Hepatocyte (in vitro differentiated cells): ENCODE measurements around the gene C14orf180. TPM values are rescaled to one million over a fixed set of nuclear protein-coding genes. Genes with fewer than 3 reads are reported as not detected.

Experiments
- DNase-seq: peaks from one replicate; pipeline ENCODE4 v3.0.0-alpha.2; 2016; ENCODE audit warnings: low spot score
- H2AFZ ChIP-seq: fragments of 200-600 bp; sonication (generic); 2 replicates; pipeline ENCODE4 v1.6.0; 2016; ENCODE audit warnings: antibody characterized with exemption, mild to moderate bottlenecking
- H3K27ac ChIP-seq: fragments of 200-600 bp; sonication (generic); 2 replicates; pipeline ENCODE4 v1.5.1; 2016; ENCODE audit warnings: mild to moderate bottlenecking
- H3K27me3 ChIP-seq: fragments of 200-600 bp; sonication (generic); 2 replicates; pipeline ENCODE4 v1.6.1; 2016
- H3K36me3 ChIP-seq: fragments of 200-600 bp; sonication (generic); replicated peaks from 2 replicates; pipeline ENCODE4 v1.5.1; 2016; ENCODE audit warnings: low read depth; ENCODE audit not compliant: insufficient read depth
- H3K4me1 ChIP-seq: fragments of 200-600 bp; sonication (generic); 2 replicates; pipeline ENCODE4 v1.5.1; 2016; ENCODE audit warnings: mild to moderate bottlenecking, moderate library complexity; ENCODE audit not compliant: insufficient read depth
- H3K4me2 ChIP-seq: fragments of 200-600 bp; sonication (generic); 2 replicates; pipeline ENCODE4 v1.6.0; 2016
- H3K4me3 ChIP-seq: fragments of 200-600 bp; sonication (generic); 2 replicates; pipeline ENCODE4 v1.5.1; 2016; ENCODE audit warnings: mild to moderate bottlenecking
- H3K79me2 ChIP-seq: fragments of 200-600 bp; sonication (generic); 2 replicates; pipeline ENCODE4 v1.6.0; 2017; ENCODE audit warnings: mild to moderate bottlenecking
- H3K9me2 ChIP-seq: fragments of 200-600 bp; sonication (generic); replicated peaks from 2 replicates; pipeline ENCODE4 v1.6.0; 2017; ENCODE audit warnings: mild to moderate bottlenecking; ENCODE audit not compliant: insufficient read depth
- H3K9me3 ChIP-seq: fragments of 200-600 bp; sonication (generic); 2 replicates; pipeline ENCODE4 v1.5.1; 2016; ENCODE audit warnings: low read depth, mild to moderate bottlenecking
- H4K20me1 ChIP-seq: fragments of 200-600 bp; sonication (generic); 2 replicates; pipeline ENCODE4 v1.6.0; 2016; ENCODE audit warnings: mild to moderate bottlenecking; ENCODE audit not compliant: insufficient read depth, poor library complexity, severe bottlenecking
- CTCF ChIP-seq: fragments of 200-600 bp; sonication (generic); IDR thresholded peaks from 2 replicates; pipeline ENCODE4 v1.5.1; 2016; ENCODE audit warnings: antibody characterized with exemption, mild to moderate bottlenecking; ENCODE audit not compliant: poor library complexity
- EZH2 ChIP-seq: fragments of 200-600 bp; sonication (generic); IDR thresholded peaks from 2 replicates; pipeline ENCODE4 v1.6.1; 2016; ENCODE audit warnings: antibody characterized with exemption, mild to moderate bottlenecking, borderline replicate concordance
- EZH2phosphoT487 ChIP-seq: fragments of 200-600 bp; sonication (generic); IDR thresholded peaks from one replicate; pipeline ENCODE4 v1.6.1; 2018; ENCODE audit warnings: antibody characterized with exemption, mild to moderate bottlenecking, low read depth, moderate library complexity; ENCODE audit not compliant: unreplicated experiment, severe bottlenecking
- WGBS: methylation state at CpG from one replicate; pipeline ENCODE4 v1.1.6; 2016; ENCODE audit warnings: low lambda C conversion rate; ENCODE audit errors: missing lambda C conversion rate; 5-methylcytosine and 5-hydroxymethylcytosine counted together
- polyA plus RNA-seq: library from polyadenylated mRNA; unstranded; fragments of >200 nt; fragmentation: Nextera tagmentation; extraction: Ambion mirVana; gene quantifications from 2 replicates; pipeline ENCODE4 v1.2.1, GENCODE V29; 2016
- total RNA-seq: library from RNA; depleted of rRNA; stranded (reverse); fragments of >200 nt; gene quantifications from 2 replicates; pipeline ENCODE4 v1.2.3, GENCODE V29; 2014

The C14orf180 gene
- total and polyA plus RNA-seq, 2 experiments from 2014 or later = 1.1 to 1.2 TPM

GRCh38 chr14:104586832-104587620 lies 7.5 kb downstream of the C14orf180 start:
- Histone ChIP-seq H3K4me3 (no peak overlapping the region), H3K27me3 (no peaks in the 10 kb centered on the region), H2AFZ (no peak overlapping the region), H3K36me3 (no peaks in the 10 kb centered on the region), H3K9me3 (no peaks in the 10 kb centered on the region), H3K4me1 (peaks cover 36% of the 10 kb centered on the region), H3K27ac (peak overlapping the region; percentile 58), H4K20me1 (no peaks in the 10 kb centered on the region), H3K4me2 (no peak overlapping the region), H3K9me2 (no peaks in the 10 kb centered on the region), H3K79me2 (no peaks in the 10 kb centered on the region)
- DNase-seq = no peak
- TF ChIP-seq EZH2 = no peak
- no peak for TF ChIP-seq CTCF
- no peak for TF ChIP-seq EZH2phosphoT487
- WGBS = 88% methylated on average over 18 of the region's 19 CpGs

- Histone ChIP-seq H3K9me3 (no peaks in the 10 kb centered on the region), H3K4me2 (no peak overlapping the region), H2AFZ (no peak overlapping the region), H3K4me3 (no peak overlapping the region), H3K36me3 (no peaks in the 10 kb centered on the region), H3K27ac (no peak overlapping the region), H3K9me2 (no peaks in the 10 kb centered on the region), H4K20me1 (no peaks in the 10 kb centered on the region), H3K79me2 (no peaks in the 10 kb centered on the region), H3K27me3 (no peaks in the 10 kb centered on the region), H3K4me1 (peaks cover 30% of the 10 kb centered on the region)
- 82% methylated on average over 16 of the region's 19 CpGs for WGBS
- DNase-seq = no peak
- TF ChIP-seq CTCF = no peak
- no peak for TF ChIP-seq EZH2phosphoT487
- TF ChIP-seq EZH2 = no peak
Measured at GRCh38 chr14:104587641-104588040, 8.1 kb downstream of the C14orf180 start.

DNA sequence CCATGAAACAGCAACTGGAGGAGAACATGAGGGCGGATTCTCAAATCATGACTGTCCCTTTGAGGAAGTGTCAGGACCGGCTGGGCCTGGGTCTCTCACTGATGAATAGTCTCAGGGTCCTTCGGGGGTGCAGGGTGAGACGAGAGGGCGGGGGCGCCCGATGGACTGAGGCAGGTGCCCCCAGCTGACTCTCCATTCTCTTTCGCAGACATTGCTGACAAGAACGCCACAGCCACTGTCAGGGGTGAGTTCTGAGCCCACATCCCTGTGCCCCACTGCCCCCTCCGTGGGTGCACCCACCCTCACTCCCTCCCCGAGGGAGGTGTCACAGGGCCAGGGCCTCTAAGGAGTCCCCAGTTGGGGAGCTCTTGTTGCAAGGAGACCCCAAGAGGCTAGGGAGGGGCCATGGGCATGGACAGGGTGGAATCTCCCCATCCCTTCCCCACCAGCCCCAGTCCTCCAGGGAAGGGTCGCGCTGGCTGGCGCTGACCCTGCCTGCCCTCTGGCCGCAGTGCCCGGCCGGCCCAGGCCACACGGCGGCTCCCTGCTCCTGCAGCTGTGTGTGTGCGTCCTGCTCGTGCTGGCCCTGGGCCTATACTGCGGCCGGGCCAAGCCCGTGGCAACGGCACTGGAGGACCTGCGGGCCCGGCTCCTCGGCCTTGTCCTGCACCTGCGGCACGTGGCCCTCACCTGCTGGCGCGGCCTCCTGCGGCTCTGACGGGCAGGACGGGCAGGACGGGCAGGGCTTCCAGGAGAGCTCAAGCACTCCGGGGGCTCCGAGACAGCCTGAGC lies 8.7 kb downstream of the C14orf180 start:
- no peaks in the 10 kb centered on the region for H4K20me1 ChIP-seq
- no peaks in the 10 kb centered on the region for H3K79me2 ChIP-seq
- no peak overlapping the region for H3K4me2 ChIP-seq
- no peak overlapping the region for H2AFZ ChIP-seq
- H3K27ac ChIP-seq = no peak overlapping the region
- 95% methylated on average over 35 of the region's 38 CpGs for WGBS
- H3K9me2 ChIP-seq = no peaks in the 10 kb centered on the region
- no peak for TF ChIP-seq EZH2
- TF ChIP-seq CTCF = no peak
- TF ChIP-seq EZH2phosphoT487 = no peak
- H3K4me3 ChIP-seq = no peak overlapping the region
- H3K9me3 ChIP-seq = no peaks in the 10 kb centered on the region
- H3K4me1 ChIP-seq = peaks cover 23% of the 10 kb centered on the region
- H3K36me3 ChIP-seq = no peaks in the 10 kb centered on the region
- DNase-seq = no peak
- no peaks in the 10 kb centered on the region for H3K27me3 ChIP-seq
